Activated CD8-positive, alpha-beta memory T cell treated with anti-CD3 and anti-CD28 coated beads for 48 hours (primary cell): ENCODE data around the gene TMEM44.
"Not testable (repeated sequence)": the region's sequence is repeated elsewhere in the genome, so short reads cannot be mapped to it uniquely, and the experiment has no call there.

ENCODE experiments used
- DNase-seq, 3 experiments: peaks; one replicate each; pipeline ENCODE4 v3.0.0-alpha.2; 2020; ENCODE audit warnings: low read depth in 2 of 3, low spot score in 2 of 3

Gene TMEM44

DNA sequence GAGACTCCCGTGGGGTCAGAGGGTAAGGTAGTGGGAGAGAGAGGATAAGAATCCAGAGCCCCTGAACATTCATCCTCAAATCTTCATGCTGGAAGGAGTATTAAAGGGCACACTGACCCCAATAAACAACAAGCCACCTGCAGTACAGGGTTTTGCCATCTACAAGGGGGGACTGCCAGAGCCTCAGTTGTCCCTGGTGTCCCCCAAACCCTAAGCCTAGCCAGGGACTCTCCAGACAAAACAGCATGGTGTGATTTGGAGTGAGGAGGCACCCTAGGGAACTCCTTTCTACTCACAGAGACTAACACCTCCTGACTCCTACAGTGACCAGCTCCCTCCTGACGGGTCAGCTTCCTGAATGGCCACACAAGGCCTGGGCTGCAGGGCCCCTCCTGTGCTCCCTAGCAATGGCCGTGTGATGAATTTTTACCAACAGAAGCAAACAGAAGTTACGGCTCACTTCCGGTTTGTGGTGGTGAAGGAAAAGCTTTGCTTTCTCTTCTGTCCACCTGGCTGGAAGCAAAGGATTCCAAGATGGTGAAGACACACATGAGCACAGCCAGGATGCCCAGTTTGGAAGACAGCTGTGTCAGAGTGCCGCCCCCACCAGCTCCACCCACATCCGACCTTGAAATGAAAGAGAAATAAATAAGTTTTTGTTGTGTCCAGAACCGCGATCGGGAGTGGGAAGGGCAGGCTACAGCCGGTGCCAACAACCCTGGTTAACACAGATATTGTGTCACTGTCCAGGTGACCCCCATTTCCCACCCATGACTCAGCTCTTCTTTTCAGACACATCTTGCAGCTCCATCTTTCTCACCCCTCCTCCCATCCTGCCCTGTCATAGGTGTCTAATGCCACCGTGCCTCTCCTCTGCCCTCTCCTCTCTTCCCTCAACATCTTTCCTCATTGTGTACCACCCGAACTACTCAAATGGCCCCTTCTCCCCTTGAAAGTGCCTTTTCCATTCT, 76.8 kb downstream of the TMEM44 start:
- no peak for DNase-seq

DNA sequence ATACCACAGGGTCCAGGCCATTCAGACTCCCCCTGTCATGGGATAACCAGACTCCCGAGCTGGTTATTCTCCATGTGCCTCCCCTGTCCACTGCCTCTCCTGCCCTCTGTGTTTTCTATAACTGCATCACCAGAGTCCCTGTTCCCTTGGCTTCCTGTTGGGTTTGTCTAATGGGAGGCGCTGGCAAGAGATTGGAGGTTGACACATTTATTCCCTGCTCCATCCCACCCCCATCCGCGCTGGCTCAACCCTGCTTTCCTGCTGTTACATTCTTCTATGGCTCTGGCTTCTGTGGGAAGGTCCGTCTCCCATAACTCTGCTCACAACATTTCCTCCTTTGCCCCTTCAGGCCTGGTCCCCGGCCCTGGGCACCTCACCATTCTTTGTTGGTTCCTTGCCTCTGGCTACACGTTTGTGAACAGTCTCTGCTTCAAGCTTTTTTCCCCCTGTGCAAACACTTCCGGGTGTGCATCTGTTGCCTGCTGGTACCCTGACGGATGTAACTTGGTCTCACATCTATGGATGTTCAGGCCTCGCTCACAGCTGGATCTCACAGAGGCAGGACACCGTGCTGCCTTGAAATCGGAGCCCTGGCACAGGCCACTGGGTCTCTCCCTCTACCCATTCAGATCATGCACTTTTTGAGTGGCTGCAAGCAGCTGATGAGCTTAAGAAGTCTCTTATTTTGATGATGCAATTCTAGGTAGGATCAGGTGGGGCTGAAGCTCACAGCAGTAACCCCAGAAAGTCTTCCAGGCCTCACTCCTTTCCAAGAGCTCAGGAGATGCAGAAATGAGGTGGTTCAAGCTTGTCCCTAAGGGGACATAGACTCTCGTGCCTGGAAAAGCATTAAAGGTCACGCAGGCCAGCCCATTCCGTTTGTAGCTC, 77.8 kb downstream of the TMEM44 start:
- DNase-seq = no peak

DNA sequence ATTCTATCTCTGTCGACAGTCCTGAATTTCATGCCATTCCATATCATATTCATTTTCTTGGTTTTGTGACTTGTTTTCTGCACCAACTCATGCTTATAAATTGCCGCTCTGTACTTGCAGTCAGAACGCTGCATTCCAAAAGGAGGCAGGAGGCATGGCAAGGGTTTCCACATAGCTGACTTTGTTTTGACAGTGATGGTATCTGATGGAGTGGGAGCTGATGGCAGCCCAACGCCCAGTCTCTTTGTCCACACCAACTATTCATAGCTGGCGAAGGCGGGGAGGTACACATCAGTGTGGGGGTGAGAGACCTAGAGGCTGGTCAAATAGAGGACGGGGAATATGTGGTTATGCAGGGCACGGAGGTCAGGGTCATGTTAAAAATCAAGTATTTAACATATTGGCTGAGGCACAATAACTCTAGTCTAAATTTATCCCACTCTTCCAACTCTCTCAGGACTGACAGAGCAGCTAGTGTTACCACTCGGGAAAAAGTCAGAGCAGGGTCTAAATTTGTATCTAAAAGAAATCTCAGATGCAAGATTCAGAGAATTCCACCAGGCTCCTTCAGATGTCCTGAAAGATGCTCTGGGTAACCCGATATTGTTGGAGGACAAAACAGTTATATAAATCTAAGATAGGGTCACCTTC, 78.6 kb downstream of the TMEM44 start:
- no peak for DNase-seq

DNA sequence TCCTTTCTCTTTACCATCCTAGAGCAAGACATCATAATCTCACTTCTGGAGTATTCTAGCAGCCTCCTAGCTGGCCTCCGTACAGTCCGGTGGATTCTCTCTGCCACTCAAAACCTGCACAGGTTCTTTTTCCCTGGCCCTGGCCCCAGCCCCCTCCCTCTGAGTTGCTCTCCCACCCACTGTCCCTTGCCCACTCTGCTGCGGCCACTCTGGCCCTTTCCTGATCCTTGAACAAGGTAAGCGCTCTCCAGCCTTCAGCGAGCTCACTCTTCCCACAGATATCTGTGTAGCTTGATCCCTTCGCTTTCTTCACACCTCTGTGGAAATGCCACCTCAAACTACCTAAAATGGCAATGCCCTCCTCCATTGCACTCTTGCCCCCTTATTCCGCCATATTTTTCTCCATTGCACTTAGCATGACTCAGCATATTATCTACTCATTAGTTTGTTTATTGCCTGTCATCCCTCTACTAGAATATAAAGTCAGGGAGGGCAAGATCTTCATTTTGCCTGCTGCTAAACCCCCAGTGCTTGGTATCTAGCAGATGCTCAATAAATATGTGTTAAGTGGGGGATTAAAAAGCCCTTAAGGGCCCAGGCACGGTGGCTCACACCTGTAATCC, 80.8 kb downstream of the TMEM44 start:
- no peak for DNase-seq

DNA sequence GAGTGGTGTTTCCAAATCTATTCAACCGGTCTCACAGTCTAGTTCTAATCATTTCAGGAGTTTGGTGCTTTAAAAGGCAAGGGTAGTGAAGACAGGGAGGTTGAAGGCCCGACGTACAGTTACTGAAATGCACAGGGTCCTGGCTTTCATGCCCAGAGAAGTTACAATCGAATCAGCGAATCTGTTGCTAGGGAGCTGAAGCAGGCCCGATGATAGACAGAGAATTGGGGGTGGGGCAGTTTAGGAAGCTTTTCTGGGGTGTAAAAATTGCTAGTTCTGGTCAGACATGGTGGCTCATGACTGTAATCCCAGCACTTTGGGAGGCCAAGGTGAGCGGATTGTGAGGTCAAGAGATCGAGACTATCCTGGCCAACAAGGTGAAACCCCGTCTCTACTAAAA, 83.4 kb downstream of the TMEM44 start:
- DNase-seq = no peak

DNA sequence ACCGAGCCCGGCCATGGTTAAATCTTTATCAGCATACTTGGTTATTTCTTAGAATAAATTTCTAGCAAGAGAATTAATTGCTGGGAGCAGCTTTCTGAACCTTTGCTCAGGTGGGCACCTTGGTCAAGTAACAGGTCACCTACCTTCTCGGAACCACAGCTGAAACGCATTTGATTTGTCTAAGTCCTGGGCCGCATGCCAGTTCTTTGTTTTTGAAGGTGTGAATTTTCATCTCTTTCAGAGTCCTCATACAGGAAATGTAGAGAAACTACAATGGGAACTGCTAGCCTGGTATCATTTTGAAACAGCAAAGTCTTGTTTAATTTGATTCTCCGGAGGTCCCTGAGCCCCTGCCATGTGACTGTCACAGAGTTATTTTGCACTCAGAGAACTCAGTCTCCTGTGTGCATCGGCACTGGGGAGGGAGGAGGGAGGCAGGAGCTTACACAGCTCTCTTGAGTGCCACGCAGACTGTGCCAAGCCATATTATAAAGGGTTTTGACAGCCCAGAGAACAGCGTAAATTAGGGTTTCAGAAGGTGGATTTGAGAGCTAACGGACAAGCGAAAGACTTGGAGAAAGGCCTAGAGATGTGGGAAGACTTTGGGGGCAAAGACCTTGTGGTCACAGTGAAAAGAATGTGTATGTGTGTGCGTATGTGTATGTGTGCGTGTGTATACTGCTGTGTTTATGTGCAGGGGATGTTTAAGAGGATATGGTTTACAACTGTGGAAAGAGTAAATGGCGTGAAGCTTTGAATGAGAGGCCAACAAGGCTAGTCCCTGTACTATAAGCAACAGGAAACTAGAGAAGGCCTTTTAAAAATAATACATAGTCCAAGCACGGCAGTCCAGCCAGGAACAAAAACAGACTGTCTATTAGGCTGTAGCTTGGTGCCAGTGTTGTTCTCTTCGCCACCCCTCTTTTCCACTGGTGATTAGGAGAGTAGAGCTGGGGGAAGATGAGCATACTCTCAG, 84.6 kb downstream of the TMEM44 start:
- DNase-seq = no peak

DNA sequence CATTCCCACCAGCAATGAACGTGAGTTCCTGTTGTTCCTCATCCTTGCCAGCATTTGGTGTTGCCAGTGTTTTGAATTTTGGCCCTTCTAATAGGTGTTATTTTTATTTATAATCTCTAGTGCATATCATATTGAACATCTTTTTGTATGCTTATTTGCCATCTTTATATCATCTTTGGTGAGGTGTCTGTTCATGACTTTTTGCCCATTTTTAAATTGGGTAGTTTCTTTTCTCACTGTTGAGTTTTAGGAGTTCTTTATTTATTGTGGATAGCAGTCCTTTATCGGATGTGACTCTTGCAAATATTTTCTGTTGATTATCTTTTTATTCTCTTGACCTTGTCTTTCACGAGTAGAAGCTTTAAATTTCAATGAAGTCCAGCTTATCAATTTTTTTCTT, 86.2 kb downstream of the TMEM44 start:
- no peak for DNase-seq

DNA sequence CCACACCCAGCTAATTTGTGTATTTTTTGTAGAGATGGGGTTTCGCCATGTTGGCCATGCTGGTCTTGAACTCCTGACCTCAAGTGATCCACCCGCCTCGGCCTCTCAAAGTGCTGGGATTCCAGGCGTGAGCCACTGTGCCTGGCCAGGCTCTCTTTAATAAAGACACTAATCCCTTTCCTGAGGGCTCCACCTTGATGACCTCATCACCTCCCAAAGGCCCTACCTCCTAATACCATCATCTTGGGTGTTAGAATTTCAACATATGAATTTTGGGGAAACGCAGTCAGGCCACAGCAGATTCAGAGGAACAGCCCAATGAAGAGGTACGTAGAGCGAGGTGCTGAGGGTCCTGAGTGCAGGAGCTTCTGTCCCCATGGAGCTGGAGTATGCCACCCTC, 87.7 kb downstream of the TMEM44 start:
- not testable (repeated sequence) for DNase-seq

DNA sequence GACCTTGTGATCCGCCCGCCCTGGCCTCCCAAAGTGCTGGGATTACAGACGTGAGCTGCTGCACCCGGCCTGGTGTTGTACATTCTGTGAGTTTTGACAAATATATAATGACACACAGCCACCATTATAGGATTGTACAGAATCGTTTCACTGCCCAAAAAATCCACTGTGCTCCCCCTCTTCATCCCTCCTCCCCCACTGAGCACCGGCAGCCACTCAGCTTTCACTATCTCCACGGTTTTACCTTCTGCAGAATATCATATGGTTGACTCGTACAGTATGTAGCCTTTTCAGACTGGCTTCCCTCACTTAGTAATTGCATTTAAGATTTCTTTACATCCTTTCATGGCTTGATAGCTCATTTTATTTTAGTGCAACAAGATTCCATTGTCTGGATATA, 89.7 kb downstream of the TMEM44 start:
- no peak for DNase-seq

DNA sequence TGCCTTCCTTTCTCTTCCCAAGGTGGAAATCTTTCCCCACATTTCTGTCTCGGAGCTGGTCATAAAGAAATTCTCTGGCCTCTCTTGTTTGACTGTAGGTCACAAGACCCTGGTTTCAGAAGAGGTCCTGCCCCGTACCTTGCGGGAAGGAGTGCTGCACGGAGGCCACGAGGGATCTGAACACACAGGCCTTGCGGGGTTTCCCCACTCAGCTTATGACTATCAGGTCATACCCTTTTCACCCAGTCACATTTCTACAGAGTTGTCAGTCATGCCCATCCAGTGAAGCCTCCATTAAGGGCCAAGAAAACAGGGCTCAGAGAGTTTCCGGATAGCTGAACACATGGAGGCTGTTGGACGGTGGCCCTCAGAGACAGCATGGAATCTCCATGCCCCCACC, 91.7 kb downstream of the TMEM44 start:
- DNase-seq = no peak

DNA sequence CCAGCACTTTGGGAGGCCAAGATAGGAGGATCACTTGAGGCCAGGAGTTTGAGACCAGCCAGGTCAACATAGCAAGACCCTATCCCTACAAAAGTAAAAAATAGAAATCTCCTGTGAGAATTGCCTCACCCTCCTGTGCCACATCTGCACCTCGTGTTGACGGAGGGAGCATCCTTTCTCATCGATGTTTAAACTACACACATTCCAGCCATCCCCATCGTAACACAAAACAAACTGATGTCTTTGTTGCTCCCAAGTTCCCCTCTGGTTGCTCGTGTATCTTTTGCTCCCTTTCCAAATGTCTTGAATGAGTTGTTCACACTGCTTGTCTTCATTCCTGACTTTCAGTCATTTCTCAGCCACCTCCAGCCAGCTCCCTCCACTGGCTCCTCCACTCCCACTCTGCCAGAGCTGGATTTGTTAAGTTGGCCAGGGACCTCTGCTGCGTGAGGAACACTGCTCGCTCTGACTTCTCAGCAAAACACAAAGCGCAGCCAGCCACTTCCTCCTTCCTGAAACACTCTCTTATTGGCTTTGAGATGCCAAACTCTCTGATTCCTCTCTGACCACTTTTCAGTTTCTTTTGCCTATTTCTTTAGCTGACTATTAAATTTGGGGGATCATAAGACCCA, 92.8 kb downstream of the TMEM44 start:
- DNase-seq = no peak

DNA sequence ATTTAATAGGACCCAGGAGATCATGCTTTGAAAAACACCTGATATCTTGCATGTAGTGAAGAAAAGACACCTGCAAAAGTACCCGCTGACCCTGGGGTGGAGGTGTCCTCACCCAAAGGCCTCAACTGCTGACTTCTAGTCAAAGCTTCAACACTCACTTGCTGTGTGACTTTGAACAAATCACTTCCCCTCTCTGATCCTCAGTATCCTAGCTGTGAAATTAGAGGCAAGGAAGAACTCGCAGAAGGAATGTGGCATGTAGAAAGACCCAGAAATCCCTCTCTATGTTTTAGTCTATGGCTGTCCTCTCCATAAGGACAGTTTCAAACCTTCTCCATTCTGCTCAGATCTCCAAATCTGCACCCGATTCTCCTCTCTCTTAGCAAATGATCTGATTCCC, 93.7 kb downstream of the TMEM44 start:
- DNase-seq = no peak

DNA sequence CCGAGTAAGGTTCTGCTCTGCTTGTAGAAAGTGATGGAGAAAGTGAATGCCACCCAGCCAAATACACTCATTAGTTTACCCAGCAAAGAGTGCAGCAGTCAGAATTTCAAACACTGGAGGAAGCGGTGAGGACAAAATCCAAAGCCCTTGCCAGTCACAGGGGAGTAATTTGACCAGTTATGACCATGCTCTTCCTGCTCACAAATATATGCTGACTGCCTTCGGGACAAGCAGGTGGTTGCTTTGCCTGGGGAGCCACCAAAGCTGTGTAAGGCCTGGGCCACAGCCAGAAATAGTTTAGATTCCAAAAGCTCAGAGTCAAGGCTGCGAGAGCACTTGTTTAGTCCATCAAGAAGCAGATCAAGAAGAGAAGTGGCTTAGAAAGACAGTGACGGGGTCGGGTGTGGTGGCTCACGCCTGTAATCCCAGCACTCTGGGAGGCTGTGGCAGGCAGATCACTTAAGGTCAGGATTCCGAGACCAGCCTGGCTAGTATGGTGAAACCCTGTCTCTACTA, 95.4 kb downstream of the TMEM44 start:
- no peak for DNase-seq
